ENCODE measurements around the gene MRPS25. TPM values are rescaled to one million over a fixed set of nuclear protein-coding genes. Genes with fewer than 3 reads are reported as not detected.

MRPS25 gene
- total and polyA plus RNA-seq, 2 experiments from 2014 or later: 27.2 to 41.8 TPM

- H2AFZ ChIP-seq: no peak overlapping the region
- 28 to 31% methylated on average over 3 of the region's 3 CpGs for WGBS, 2 experiments (ENCODE audit: low coverage in 1 of 2, low lambda C conversion rate in 2 of 2, missing lambda C conversion rate in 2 of 2)
- no peak overlapping the region for H3K4me3 ChIP-seq
These were observed 37.7 kb upstream of the MRPS25 start for GRCh38 chr3:15102836-15103235.

GRCh38 chr3:15102256-15102655, 37.1 kb upstream of the MRPS25 start:
- 0 out of 2 replicates have a peak, but pooled peaks cover 3% of the 10 kb centered on the region for H3F3A ChIP-seq (ENCODE audit: insufficient read depth)
- no peak overlapping the region for H3K9ac ChIP-seq
- peak; percentile 4 for DNase-seq
- H3K36me3 ChIP-seq (ENCODE audit: low read depth): no peaks in the 10 kb centered on the region
- H3K4me2 ChIP-seq (ENCODE audit: unreplicated experiment): no peak overlapping the region
- peaks cover 14% of the 10 kb centered on the region for H3K4me1 ChIP-seq (ENCODE audit: insufficient read depth)
- peaks cover 17% of the 10 kb centered on the region for H3K79me2 ChIP-seq (ENCODE audit: insufficient read depth)
- no peaks in the 10 kb centered on the region for H3K9me3 ChIP-seq (ENCODE audit: low read depth)
- in situ Hi-C loops (cut with MboI): no loop called here
- no peak overlapping the region for H3K4me3 ChIP-seq
- H3K27ac ChIP-seq: no peak overlapping the region
- no peak for TF ChIP-seq EZH2phosphoT487 (IDR thresholded peaks at IDR 0.05; ENCODE audit: insufficient read depth, low read depth)
- no peak for TF ChIP-seq EZH2 (IDR thresholded peaks at IDR 0.05; ENCODE audit: insufficient read depth, poor library complexity, severe bottlenecking)
- H2AFZ ChIP-seq: no peak overlapping the region
- H3K9me2 ChIP-seq (ENCODE audit: insufficient read depth): no peaks in the 10 kb centered on the region
- WGBS, 2 experiments (ENCODE audit: low coverage in 1 of 2, low lambda C conversion rate in 2 of 2, missing lambda C conversion rate in 2 of 2): 44% methylated on average over 4 of the region's 4 CpGs
- H4K20me1 ChIP-seq (ENCODE audit: insufficient read depth): no peaks in the 10 kb centered on the region
- H3K27me3 ChIP-seq (replicated peaks; ENCODE audit: insufficient read depth): no peaks in the 10 kb centered on the region

More at GRCh38 chr3:15102836-15103235, 37.7 kb upstream of the MRPS25 start:
- no peak overlapping the region for H3K4me2 ChIP-seq (ENCODE audit: unreplicated experiment)
- no peaks in the 10 kb centered on the region for H3K27me3 ChIP-seq (replicated peaks; ENCODE audit: insufficient read depth)
- H3K4me1 ChIP-seq (ENCODE audit: insufficient read depth): peaks cover 10% of the 10 kb centered on the region
- H3K79me2 ChIP-seq (ENCODE audit: insufficient read depth): peaks cover 11% of the 10 kb centered on the region
- H3F3A ChIP-seq (ENCODE audit: insufficient read depth): 0 out of 2 replicates have a peak, but pooled peaks cover 3% of the 10 kb centered on the region
- H3K36me3 ChIP-seq (ENCODE audit: low read depth): no peaks in the 10 kb centered on the region
- DNase-seq: peak; percentile 87
- H3K9me2 ChIP-seq (ENCODE audit: insufficient read depth): no peaks in the 10 kb centered on the region
- H4K20me1 ChIP-seq (ENCODE audit: insufficient read depth): no peaks in the 10 kb centered on the region
- H3K27ac ChIP-seq: no peak overlapping the region
- no peaks in the 10 kb centered on the region for H3K9me3 ChIP-seq (ENCODE audit: low read depth)
- in situ Hi-C loops (cut with MboI): no loop called here
- TF ChIP-seq EZH2phosphoT487 (IDR thresholded peaks at IDR 0.05; ENCODE audit: insufficient read depth, low read depth) (no peak), EZH2 (IDR thresholded peaks at IDR 0.05; ENCODE audit: insufficient read depth, poor library complexity, severe bottlenecking) (no peak)
- no peak overlapping the region for H3K9ac ChIP-seq

GRCh38 chr3:15099364-15100098, 34.4 kb upstream of the MRPS25 start:
- peak overlapping the region; percentile 99 for H2AFZ ChIP-seq
- in situ Hi-C loops (cut with MboI): no loop called here
- DNase-seq: no peak
- 0 out of 2 replicates have a peak, but pooled peaks cover 3% of the 10 kb centered on the region for H3F3A ChIP-seq (ENCODE audit: insufficient read depth)
- H3K27me3 ChIP-seq (replicated peaks; ENCODE audit: insufficient read depth): no peaks in the 10 kb centered on the region
- no peaks in the 10 kb centered on the region for H3K9me3 ChIP-seq (ENCODE audit: low read depth)
- no peaks in the 10 kb centered on the region for H3K9me2 ChIP-seq (ENCODE audit: insufficient read depth)
- no peak overlapping the region for H3K27ac ChIP-seq
- H3K4me3 ChIP-seq: peak overlapping the region; percentile 98
- peak overlapping the region; percentile 98 for H3K9ac ChIP-seq
- peaks cover 14% of the 10 kb centered on the region for H3K4me1 ChIP-seq (ENCODE audit: insufficient read depth)
- peaks cover 15% of the 10 kb centered on the region for H3K36me3 ChIP-seq (ENCODE audit: low read depth)
- H3K79me2 ChIP-seq (ENCODE audit: insufficient read depth): peaks cover 36% of the 10 kb centered on the region
- WGBS, 2 experiments (ENCODE audit: low coverage in 1 of 2, low lambda C conversion rate in 2 of 2, missing lambda C conversion rate in 2 of 2): 26 to 34% methylated on average over 19 of the region's 19 CpGs
- peak overlapping the region; percentile 83 for H3K4me2 ChIP-seq (ENCODE audit: unreplicated experiment)
- TF ChIP-seq EZH2 (IDR thresholded peaks at IDR 0.05; ENCODE audit: insufficient read depth, poor library complexity, severe bottlenecking) (no peak), EZH2phosphoT487 (IDR thresholded peaks at IDR 0.05; ENCODE audit: insufficient read depth, low read depth) (no peak)
- H4K20me1 ChIP-seq (ENCODE audit: insufficient read depth): no peaks in the 10 kb centered on the region

- peaks cover 14% of the 10 kb centered on the region for H3K4me1 ChIP-seq (ENCODE audit: insufficient read depth)
- peak within 1 kb of the TSS; percentile 83 for H3K4me2 ChIP-seq (ENCODE audit: unreplicated experiment)
- peak within 1 kb of the TSS; percentile 87 for H3K27ac ChIP-seq
- H3K27me3 ChIP-seq (replicated peaks; ENCODE audit: insufficient read depth): no peaks in the 10 kb centered on the region
- H3K79me2 ChIP-seq (ENCODE audit: insufficient read depth): peaks cover 36% of the 10 kb centered on the region
- TF ChIP-seq EZH2 (IDR thresholded peaks at IDR 0.05; ENCODE audit: insufficient read depth, poor library complexity, severe bottlenecking) (no peak), EZH2phosphoT487 (IDR thresholded peaks at IDR 0.05; ENCODE audit: insufficient read depth, low read depth) (no peak)
- peak within 1 kb of the TSS; percentile 98 for H3K4me3 ChIP-seq
- DNase-seq: peak; percentile 99
- WGBS, 2 experiments (ENCODE audit: low coverage in 1 of 2, low lambda C conversion rate in 2 of 2, missing lambda C conversion rate in 2 of 2): 1% methylated on average over 62 to 72 of the region's 72 CpGs
- 0 out of 2 replicates have a peak, but pooled peaks cover 3% of the 10 kb centered on the region for H3F3A ChIP-seq (ENCODE audit: insufficient read depth)
- H4K20me1 ChIP-seq (ENCODE audit: insufficient read depth): no peaks in the 10 kb centered on the region
- in situ Hi-C loops (cut with MboI): no loop called here
- peaks cover 23% of the 10 kb centered on the region for H3K36me3 ChIP-seq (ENCODE audit: low read depth)
- no peaks in the 10 kb centered on the region for H3K9me2 ChIP-seq (ENCODE audit: insufficient read depth)
- H3K9ac ChIP-seq: peak within 1 kb of the TSS; percentile 98
- no peaks in the 10 kb centered on the region for H3K9me3 ChIP-seq (ENCODE audit: low read depth)
- H2AFZ ChIP-seq: peak within 1 kb of the TSS; percentile 99
These were observed 33.6 kb upstream of the MRPS25 start, which contains the start of gene RBSN for GRCh38 chr3:15098503-15099363. RBSN (minus strand) TSS chr3:15099148; CDS start chr3:15096120, 3,028 bp downstream.
